GM12873 (cell line): ENCODE measurements around the gene AP4S1.

ENCODE experiments used
- CTCF ChIP-seq: IDR thresholded peaks from 2 replicates; pipeline ENCODE4 v1.5.1; 2012; ENCODE audit warnings: low read depth, mild to moderate bottlenecking, moderate library complexity, low read length, control low read depth; ENCODE audit not compliant: insufficient read depth; ENCODE audit errors: missing control alignments

The AP4S1 gene

GRCh38 chr14:30988509-30988908, 36.9 kb upstream of the AP4S1 start:
- no peak for TF ChIP-seq CTCF

GRCh38 chr14:30990770-30991169, 34.7 kb upstream of the AP4S1 start:
- no peak for TF ChIP-seq CTCF

GRCh38 chr14:30991408-30991807, 34.0 kb upstream of the AP4S1 start:
- no peak for TF ChIP-seq CTCF

GRCh38 chr14:30993071-30993470, 32.4 kb upstream of the AP4S1 start:
- TF ChIP-seq CTCF: no peak

GRCh38 chr14:30994681-30995620, 30.5 kb upstream of the AP4S1 start:
- TF ChIP-seq CTCF: no peak

- no peak for TF ChIP-seq CTCF
Observed at GRCh38 chr14:30995689-30996088, 29.8 kb upstream of the AP4S1 start.

- TF ChIP-seq CTCF: no peak
Observed at GRCh38 chr14:30996892-30997659, 28.4 kb upstream of the AP4S1 start.
